ENCODE data around the gene LSM2.

LSM2 gene

DNA sequence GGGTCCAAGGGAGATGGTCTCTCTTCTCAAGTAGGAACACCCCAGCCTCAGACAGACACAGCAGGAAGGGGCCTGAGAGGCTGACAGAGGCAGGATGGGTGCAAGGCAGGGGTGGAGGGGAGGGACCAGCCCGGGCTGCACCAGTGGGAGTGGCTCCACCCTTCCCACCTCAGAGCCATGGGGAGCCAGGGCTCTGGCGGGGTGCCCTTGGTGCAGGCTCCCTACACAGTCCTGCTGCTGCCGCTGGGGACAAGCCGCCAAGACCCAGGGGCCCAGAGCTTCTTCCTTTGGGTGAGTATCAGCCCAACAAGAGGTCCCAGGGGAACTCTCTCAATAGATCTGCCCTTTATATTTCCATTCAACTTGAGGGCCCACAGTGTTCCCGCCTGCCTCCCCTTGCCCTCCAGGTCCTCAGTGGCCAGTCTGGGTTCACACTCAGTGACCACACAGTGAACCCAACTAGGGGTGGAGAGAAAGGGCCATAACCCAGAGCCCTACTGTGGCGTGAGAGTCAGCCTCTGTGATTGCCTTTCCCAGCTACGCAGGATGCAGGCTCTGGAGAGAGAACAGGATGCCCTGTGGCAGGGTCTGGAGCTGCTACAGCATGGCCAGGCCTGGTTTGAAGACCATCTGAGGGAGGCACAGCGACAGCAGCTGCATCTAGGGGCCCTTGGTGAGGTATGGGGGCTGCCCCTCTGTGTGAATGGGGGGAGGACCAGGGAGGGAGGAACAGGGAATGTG lies 43.7 kb downstream of the LSM2 start:
- H3K27me3 ChIP-seq (ENCODE audit: insufficient read depth, low read length, poor library complexity) = no peaks in the 10 kb centered on the region
- no peak for TF ChIP-seq EZH2 (IDR thresholded peaks at IDR 0.05; ENCODE audit: borderline replicate concordance, low read depth, low read length, severe bottlenecking)
- TF ChIP-seq, protein P1, sequence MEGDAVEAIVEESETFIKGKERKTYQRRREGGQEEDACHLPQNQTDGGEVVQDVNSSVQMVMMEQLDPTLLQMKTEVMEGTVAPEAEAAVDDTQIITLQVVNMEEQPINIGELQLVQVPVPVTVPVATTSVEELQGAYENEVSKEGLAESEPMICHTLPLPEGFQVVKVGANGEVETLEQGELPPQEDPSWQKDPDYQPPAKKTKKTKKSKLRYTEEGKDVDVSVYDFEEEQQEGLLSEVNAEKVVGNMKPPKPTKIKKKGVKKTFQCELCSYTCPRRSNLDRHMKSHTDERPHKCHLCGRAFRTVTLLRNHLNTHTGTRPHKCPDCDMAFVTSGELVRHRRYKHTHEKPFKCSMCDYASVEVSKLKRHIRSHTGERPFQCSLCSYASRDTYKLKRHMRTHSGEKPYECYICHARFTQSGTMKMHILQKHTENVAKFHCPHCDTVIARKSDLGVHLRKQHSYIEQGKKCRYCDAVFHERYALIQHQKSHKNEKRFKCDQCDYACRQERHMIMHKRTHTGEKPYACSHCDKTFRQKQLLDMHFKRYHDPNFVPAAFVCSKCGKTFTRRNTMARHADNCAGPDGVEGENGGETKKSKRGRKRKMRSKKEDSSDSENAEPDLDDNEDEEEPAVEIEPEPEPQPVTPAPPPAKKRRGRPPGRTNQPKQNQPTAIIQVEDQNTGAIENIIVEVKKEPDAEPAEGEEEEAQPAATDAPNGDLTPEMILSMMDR (IDR thresholded peaks at IDR 0.05; ENCODE audit: borderline replicate concordance, extremely low read depth, low read length, poor library complexity, severe bottlenecking) = no peak
- no peaks in the 10 kb centered on the region for H3K79me2 ChIP-seq (ENCODE audit: insufficient read depth, low read length)
- ATAC-seq (ENCODE audit: insufficient read depth, low read depth) (peak; percentile 26), DNase-seq (no peak)
- no peak overlapping the region for H3K27ac ChIP-seq (ENCODE audit: low read length)
- peaks cover 4% of the 10 kb centered on the region; the same call in 1 of the 2 replicates for H4K20me1 ChIP-seq (ENCODE audit: insufficient read depth, low read length)
- H3K4me3 ChIP-seq (ENCODE audit: low read depth in 1 of 2, low read length in 2 of 2) = no peak overlapping the region
- H3K9me3 ChIP-seq (ENCODE audit: insufficient read depth, low read length, severe bottlenecking) = no peaks in the 10 kb centered on the region
- H3K36me3 ChIP-seq (ENCODE audit: insufficient read depth, low read length) = peaks cover 63% of the 10 kb centered on the region
- H3K4me1 ChIP-seq (ENCODE audit: insufficient read depth, low read length) = no peaks in the 10 kb centered on the region
- H2AFZ ChIP-seq (ENCODE audit: low read depth, low read length) = no peak overlapping the region
- no peak overlapping the region for H3K4me2 ChIP-seq (ENCODE audit: insufficient read depth, low read length)
- no peak overlapping the region for H3K9ac ChIP-seq (ENCODE audit: low read depth, low read length)

DNA sequence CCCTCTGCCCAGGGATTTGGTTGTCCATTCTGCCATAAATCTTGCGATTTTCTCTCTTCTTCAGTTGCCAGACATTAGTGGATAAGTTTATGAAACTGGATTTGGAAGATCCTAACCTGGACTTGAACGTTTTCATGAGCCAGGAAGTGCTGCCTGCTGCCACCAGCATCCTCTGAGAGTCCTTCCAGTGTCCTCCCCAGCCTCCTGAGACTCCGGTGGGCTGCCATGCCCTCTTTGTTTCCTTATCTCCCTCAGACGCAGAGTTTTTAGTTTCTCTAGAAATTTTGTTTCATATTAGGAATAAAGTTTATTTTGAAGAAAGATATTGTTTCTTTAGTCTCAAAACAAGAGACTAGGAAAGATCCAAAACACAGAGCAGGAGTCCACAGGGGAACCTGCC lies 44.4 kb downstream of the LSM2 start, which contains the start of gene SAPCD1:
TSS of gene SAPCD1 (plus strand) at position 301 of the 400 bp plus-strand sequence. CDS start 399 bp downstream, outside the sequence.
- Histone ChIP-seq H3K79me2 (ENCODE audit: insufficient read depth, low read length) (no peaks in the 10 kb centered on the region), H3K9ac (ENCODE audit: low read depth, low read length) (no peak within 1 kb of the TSS), H3K27me3 (ENCODE audit: insufficient read depth, low read length, poor library complexity) (no peaks in the 10 kb centered on the region), H3K4me2 (ENCODE audit: insufficient read depth, low read length) (no peak within 1 kb of the TSS), H3K36me3 (ENCODE audit: insufficient read depth, low read length) (peaks cover 70% of the 10 kb centered on the region), H3K4me3 (ENCODE audit: low read depth in 1 of 2, low read length in 2 of 2) (no peak within 1 kb of the TSS), H3K9me3 (ENCODE audit: insufficient read depth, low read length, severe bottlenecking) (no peaks in the 10 kb centered on the region), H3K4me1 (ENCODE audit: insufficient read depth, low read length) (no peaks in the 10 kb centered on the region), H3K27ac (ENCODE audit: low read length) (no peak within 1 kb of the TSS), H4K20me1 (ENCODE audit: insufficient read depth, low read length) (peaks cover 4% of the 10 kb centered on the region; the same call in 1 of the 2 replicates), H2AFZ (ENCODE audit: low read depth, low read length) (no peak within 1 kb of the TSS)
- DNase-seq = no peak
- no peak for ATAC-seq (ENCODE audit: insufficient read depth, low read depth)
- TF ChIP-seq, protein P1 (IDR thresholded peaks at IDR 0.05; ENCODE audit: borderline replicate concordance, extremely low read depth, low read length, poor library complexity, severe bottlenecking) = no peak
- no peak for TF ChIP-seq EZH2 (IDR thresholded peaks at IDR 0.05; ENCODE audit: borderline replicate concordance, low read depth, low read length, severe bottlenecking)

DNA sequence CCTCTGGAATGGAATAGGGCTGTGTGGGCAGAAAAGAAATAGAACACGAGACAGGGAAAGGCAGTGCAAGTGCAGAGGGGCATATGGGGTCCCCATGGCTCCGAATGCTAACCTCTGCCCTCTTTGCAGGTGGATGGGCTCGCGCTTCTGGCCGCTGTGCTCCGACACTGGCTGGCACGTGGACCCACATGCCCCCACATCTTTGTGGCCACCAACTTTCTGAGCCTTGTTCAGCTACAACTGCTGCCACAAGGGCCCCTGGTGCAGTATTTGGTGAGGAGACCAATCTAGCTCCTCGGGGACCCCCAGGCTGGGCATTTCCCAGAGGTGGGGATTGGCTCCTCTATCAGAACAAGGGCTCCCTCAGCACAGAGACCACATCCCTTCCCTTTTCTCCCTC lies 45.4 kb downstream of the LSM2 start:
- Histone ChIP-seq H3K9ac (ENCODE audit: low read depth, low read length) (no peak overlapping the region), H3K4me1 (ENCODE audit: insufficient read depth, low read length) (no peaks in the 10 kb centered on the region), H3K27me3 (ENCODE audit: insufficient read depth, low read length, poor library complexity) (no peaks in the 10 kb centered on the region), H2AFZ (ENCODE audit: low read depth, low read length) (no peak overlapping the region), H3K27ac (ENCODE audit: low read length) (no peak overlapping the region), H3K36me3 (ENCODE audit: insufficient read depth, low read length) (peaks cover 72% of the 10 kb centered on the region), H3K9me3 (ENCODE audit: insufficient read depth, low read length, severe bottlenecking) (no peaks in the 10 kb centered on the region), H3K4me2 (ENCODE audit: insufficient read depth, low read length) (no peak overlapping the region), H3K79me2 (ENCODE audit: insufficient read depth, low read length) (no peaks in the 10 kb centered on the region), H4K20me1 (ENCODE audit: insufficient read depth, low read length) (peaks cover 4% of the 10 kb centered on the region; the same call in 1 of the 2 replicates), H3K4me3 (ENCODE audit: low read depth in 1 of 2, low read length in 2 of 2) (no peak overlapping the region)
- no peak for DNase-seq
- TF ChIP-seq EZH2 (IDR thresholded peaks at IDR 0.05; ENCODE audit: borderline replicate concordance, low read depth, low read length, severe bottlenecking) = no peak
- TF ChIP-seq, protein P1 (IDR thresholded peaks at IDR 0.05; ENCODE audit: borderline replicate concordance, extremely low read depth, low read length, poor library complexity, severe bottlenecking) = no peak
- ATAC-seq (ENCODE audit: insufficient read depth, low read depth) = no peak

Measured in DND-41 (cell line).